ENCODE results near the gene SIPA1L3.

- TF ChIP-seq TEAD4 (IDR thresholded peaks at IDR 0.05) (no peak), MAX (IDR thresholded peaks at IDR 0.05) (no peak), CEBPB (IDR thresholded peaks at IDR 0.05) (no peak), EP300 (IDR thresholded peaks at IDR 0.05; ENCODE audit: borderline replicate concordance) (no peak), REST (IDR thresholded peaks at IDR 0.05; ENCODE audit: low read depth) (no peak), TAF1 (IDR thresholded peaks at IDR 0.05; ENCODE audit: low read depth) (no peak), USF1 (IDR thresholded peaks at IDR 0.05) (no peak), ZBTB7A (IDR thresholded peaks at IDR 0.05; ENCODE audit: low read depth) (no peak), FOXM1 (IDR thresholded peaks at IDR 0.05; ENCODE audit: borderline replicate concordance, low read depth) (no peak), RAD21 (IDR thresholded peaks at IDR 0.05; ENCODE audit: low read depth) (no peak), TCF12 (IDR thresholded peaks at IDR 0.05; ENCODE audit: low read depth) (no peak), CREB1 (IDR thresholded peaks at IDR 0.05; ENCODE audit: low read depth) (no peak), NFIC (IDR thresholded peaks at IDR 0.05) (no peak), EGR1 (IDR thresholded peaks at IDR 0.05) (no peak)
Observed at GRCh38 chr19:38025909-38026307, 118.9 kb downstream of the SIPA1L3 start.

Data from Ishikawa (cell line).